ENCODE measurements around the gene SEMA3A.

DNA sequence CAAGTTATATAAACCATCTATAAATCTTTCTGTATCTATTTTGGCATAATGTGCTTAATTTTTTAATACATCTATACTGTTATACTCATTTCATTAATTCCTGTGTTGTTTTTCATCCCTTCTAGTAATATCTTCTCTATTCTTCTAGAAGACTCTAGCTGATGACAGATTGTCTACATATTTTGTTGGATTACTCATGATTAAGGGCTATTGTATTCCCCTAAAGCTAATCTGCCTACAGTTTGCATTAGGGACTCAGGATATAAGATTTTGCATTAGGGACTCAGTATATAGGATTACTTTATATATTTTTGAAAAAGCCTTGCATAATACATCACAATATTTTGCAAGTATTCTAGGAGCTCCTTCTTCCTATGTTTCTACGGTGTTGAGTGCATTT is 8.3 kb upstream of the SEMA3A start:
- TF ChIP-seq CTCF (IDR thresholded peaks at IDR 0.05) (no peak), POLR2AphosphoS5 (IDR thresholded peaks at IDR 0.05; ENCODE audit: low read depth, low read length) (no peak)
- TF ChIP-seq, protein P1, sequence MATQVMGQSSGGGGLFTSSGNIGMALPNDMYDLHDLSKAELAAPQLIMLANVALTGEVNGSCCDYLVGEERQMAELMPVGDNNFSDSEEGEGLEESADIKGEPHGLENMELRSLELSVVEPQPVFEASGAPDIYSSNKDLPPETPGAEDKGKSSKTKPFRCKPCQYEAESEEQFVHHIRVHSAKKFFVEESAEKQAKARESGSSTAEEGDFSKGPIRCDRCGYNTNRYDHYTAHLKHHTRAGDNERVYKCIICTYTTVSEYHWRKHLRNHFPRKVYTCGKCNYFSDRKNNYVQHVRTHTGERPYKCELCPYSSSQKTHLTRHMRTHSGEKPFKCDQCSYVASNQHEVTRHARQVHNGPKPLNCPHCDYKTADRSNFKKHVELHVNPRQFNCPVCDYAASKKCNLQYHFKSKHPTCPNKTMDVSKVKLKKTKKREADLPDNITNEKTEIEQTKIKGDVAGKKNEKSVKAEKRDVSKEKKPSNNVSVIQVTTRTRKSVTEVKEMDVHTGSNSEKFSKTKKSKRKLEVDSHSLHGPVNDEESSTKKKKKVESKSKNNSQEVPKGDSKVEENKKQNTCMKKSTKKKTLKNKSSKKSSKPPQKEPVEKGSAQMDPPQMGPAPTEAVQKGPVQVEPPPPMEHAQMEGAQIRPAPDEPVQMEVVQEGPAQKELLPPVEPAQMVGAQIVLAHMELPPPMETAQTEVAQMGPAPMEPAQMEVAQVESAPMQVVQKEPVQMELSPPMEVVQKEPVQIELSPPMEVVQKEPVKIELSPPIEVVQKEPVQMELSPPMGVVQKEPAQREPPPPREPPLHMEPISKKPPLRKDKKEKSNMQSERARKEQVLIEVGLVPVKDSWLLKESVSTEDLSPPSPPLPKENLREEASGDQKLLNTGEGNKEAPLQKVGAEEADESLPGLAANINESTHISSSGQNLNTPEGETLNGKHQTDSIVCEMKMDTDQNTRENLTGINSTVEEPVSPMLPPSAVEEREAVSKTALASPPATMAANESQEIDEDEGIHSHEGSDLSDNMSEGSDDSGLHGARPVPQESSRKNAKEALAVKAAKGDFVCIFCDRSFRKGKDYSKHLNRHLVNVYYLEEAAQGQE (IDR thresholded peaks at IDR 0.05; ENCODE audit: insufficient read depth in 1 of 2, low read depth in 2 of 2, low read length in 1 of 2): no peak

All from Panc1 (cell line).